Measurements from ENCODE around the gene MTA2.
A peak's percentile ranks its signal among the peaks of the same experiment; 100 is the strongest.

The MTA2 gene

DNA sequence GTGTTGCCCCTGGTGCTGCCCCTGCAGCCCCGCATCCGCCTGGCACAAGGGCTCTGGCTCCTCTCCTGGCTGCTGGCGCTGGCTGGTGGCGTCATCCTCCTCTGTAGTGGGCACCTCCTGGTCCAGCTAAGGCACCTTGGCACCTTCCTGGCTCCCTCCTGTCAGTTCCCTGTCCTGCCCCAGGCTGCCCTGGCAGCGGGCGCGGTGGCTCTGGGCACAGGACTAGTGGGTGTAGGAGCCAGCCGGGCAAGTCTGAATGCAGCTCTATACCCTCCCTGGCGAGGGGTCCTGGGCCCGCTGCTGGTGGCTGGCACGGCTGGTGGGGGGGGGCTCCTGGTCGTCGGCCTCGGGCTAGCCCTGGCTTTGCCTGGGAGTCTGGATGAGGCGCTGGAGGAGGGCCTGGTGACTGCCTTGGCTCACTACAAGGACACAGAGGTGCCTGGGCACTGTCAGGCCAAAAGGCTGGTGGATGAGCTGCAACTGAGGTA is 11.7 kb upstream of the MTA2 start:
- Histone ChIP-seq H3K4me1 (ENCODE audit: control extremely low read depth in 1 of 4, control insufficient read depth in 4 of 4, insufficient read depth in 4 of 4, low read length in 3 of 4) (peaks cover 0 to 40% (median 28%) of the 10 kb centered on the region in 4 experiments), H3K36me3 (ENCODE audit: control insufficient read depth in 4 of 4, insufficient read depth in 4 of 4, low read length in 3 of 4) (peaks cover under 1 to 54% (median 32%) of the 10 kb centered on the region in 4 experiments), H3K4me3 (ENCODE audit: control insufficient read depth in 1 of 7, extremely low read depth in 1 of 7, insufficient read depth in 4 of 7, low read depth in 2 of 7, low read length in 6 of 7) (peak overlapping the region in 2 of 7 experiments; percentile 7 to 75), H3K27me3 (replicated peaks in 2 of 5; ENCODE audit: control insufficient read depth in 4 of 5, insufficient read depth in 5 of 5, low read length in 4 of 5) (no peaks in the 10 kb centered on the region), H3K9me3 (ENCODE audit: control extremely low read depth in 1 of 5, control insufficient read depth in 4 of 5, insufficient read depth in 2 of 5, low read depth in 1 of 5, low read length in 4 of 5) (no peaks in the 10 kb centered on the region), H3K27ac (ENCODE audit: insufficient read depth in 1 of 2, low read depth in 1 of 2, low read length in 2 of 2, poor library complexity in 1 of 2, severe bottlenecking in 2 of 2) (no peak overlapping the region)
- WGBS (ENCODE audit: insufficient coverage), result 84% methylated on average over 10 of the region's 15 CpGs
- ChIA-PET CTCF (interaction anchor here (0.5 to 3.9 kb wide), 8 partner anchors 11 to 62 kb away, joined by 3 to 15 read pairs (median 3); no protein-coding TSS in a partner anchor), POLR2A (interaction anchor here (3.4 kb wide), 1 partner anchor 11 kb away, joined by 10 read pairs; the partner anchor contains the start of gene MTA2)
- no peak for DNase-seq

DNA sequence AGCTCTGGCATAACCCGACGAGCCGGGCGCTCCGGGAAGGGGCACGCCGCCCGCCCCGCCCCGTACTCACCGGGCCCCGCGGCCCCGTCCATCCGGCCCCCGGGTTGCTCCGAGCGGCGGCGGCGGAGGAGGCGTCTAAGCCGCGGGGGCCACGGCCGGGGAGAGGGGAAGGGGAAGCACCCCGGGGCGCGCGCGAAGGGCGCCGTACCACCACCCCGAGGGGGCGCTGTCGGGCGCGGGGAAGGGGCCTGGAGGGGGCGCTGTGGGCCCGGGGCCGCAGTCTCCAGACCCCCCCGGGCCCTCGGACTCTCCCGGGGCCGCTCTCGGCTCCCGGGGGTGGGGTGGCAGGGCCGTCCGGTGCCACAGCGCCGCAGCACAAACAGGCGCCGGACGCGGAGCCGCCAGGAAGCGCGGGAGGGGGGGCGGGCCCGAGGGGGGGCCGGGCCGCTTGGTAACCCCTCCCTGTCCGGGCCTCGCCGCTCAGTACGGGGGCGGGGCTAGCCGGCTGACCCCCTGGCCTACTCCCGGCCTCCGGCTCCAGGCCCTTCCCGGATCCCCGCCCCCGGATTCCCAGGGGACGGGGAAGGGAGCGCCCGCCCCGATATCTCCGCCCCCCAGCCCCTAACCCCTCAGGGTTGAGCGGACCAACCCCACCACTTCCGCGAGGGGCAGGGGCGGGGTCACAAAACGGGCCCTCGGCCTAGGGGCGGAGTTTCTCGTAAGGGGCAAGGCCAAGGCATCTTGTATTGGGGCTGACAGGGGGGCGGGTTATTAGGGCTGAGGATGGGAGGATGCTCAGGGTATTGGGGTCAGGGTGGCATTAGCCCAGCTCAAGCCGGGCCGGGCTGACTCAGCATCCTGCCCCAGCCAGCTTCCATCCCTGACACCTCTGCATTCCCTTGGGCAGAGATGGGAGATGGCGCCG is 11.0 kb upstream of the MTA2 start, which contains the start of the genes EML3 and ROM1:
Gene EML3 (minus strand): TSS at position 410 of the 925 bp plus-strand sequence. CDS start 318 bp downstream, at position 92.
Gene ROM1 (plus strand): TSS at position 892 of the 925 bp plus-strand sequence. CDS start 25 bp downstream, at position 917.
- Histone ChIP-seq H3K4me3 (ENCODE audit: control insufficient read depth in 1 of 7, extremely low read depth in 1 of 7, insufficient read depth in 4 of 7, low read depth in 2 of 7, low read length in 6 of 7) (peak within 1 kb of the TSS; percentile 52 to 94 (median 79)), H3K9me3 (ENCODE audit: control extremely low read depth in 1 of 5, control insufficient read depth in 4 of 5, insufficient read depth in 2 of 5, low read depth in 1 of 5, low read length in 4 of 5) (no peaks in the 10 kb centered on the region), H3K27ac (ENCODE audit: insufficient read depth in 1 of 2, low read depth in 1 of 2, low read length in 2 of 2, poor library complexity in 1 of 2, severe bottlenecking in 2 of 2) (peak within 1 kb of the TSS; percentile 46 to 87), H3K36me3 (ENCODE audit: control insufficient read depth in 4 of 4, insufficient read depth in 4 of 4, low read length in 3 of 4) (peaks cover 4 to 56% (median 34%) of the 10 kb centered on the region in 4 experiments), H3K4me1 (ENCODE audit: control extremely low read depth in 1 of 4, control insufficient read depth in 4 of 4, insufficient read depth in 4 of 4, low read length in 3 of 4) (peaks cover 0 to 48% (median 34%) of the 10 kb centered on the region in 4 experiments), H3K27me3 (replicated peaks in 2 of 5; ENCODE audit: control insufficient read depth in 4 of 5, insufficient read depth in 5 of 5, low read length in 4 of 5) (no peaks in the 10 kb centered on the region)
- WGBS (ENCODE audit: insufficient coverage), result 2% methylated on average over 78 of the region's 91 CpGs
- POLR2A ChIA-PET, result interaction anchor here (0.7 to 3.4 kb wide), 5 partner anchors 9 to 229 kb away, joined by 3 to 10 read pairs (median 4); partner anchors contain the start of genes B3GAT3, C11orf98, CSKMT and MTA2
- peak; percentile 88 to 95 (median 94) for DNase-seq
- CTCF ChIA-PET, result interaction anchor here (0.5 to 5.2 kb wide), 21 partner anchors 9 to 89 kb away, joined by 3 to 62 read pairs (median 4); partner anchors contain the start of genes B3GAT3, INTS5, LRRN4CL and MTA2

DNA sequence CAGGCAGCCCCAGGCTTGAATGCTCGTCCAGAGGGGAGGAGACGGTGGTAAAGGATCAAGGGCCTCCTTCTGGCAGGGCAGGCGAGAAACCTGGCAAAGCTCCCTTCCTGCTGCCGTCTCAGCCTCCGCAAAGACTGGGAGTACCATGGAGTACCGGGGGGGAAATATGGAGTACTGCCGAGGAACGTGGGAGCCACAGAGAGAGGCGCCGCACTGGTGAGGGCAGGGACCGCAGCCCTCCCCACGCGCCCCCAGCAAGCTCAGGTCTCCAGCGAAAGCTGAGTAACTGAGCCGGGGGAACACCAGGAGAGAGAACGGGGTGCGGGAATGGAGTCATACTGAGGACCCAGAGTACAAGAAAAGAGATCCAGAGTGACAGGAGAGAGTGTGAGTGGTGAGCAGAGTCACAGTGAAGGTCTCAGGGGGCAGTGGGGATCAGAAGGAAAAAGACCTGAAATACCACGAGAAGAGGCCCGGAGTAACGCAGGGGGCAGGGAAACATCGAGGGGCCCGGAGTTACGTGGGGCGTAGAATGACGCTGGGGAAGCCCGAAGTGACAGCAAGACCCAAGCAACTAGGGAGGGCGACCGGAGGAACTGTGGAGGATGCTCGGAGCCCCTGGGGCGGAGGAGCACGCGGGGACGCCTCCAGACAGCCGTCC is 10.2 kb upstream of the MTA2 start:
- no peaks in the 10 kb centered on the region for H3K27me3 ChIP-seq (replicated peaks in 2 of 5; ENCODE audit: control insufficient read depth in 4 of 5, insufficient read depth in 5 of 5, low read length in 4 of 5)
- no peaks in the 10 kb centered on the region for H3K9me3 ChIP-seq (ENCODE audit: control extremely low read depth in 1 of 5, control insufficient read depth in 4 of 5, insufficient read depth in 2 of 5, low read depth in 1 of 5, low read length in 4 of 5)
- peaks cover 4 to 54% (median 31%) of the 10 kb centered on the region in 4 experiments for H3K36me3 ChIP-seq (ENCODE audit: control insufficient read depth in 4 of 4, insufficient read depth in 4 of 4, low read length in 3 of 4)
- H3K27ac ChIP-seq (ENCODE audit: insufficient read depth in 1 of 2, low read depth in 1 of 2, low read length in 2 of 2, poor library complexity in 1 of 2, severe bottlenecking in 2 of 2), result peak overlapping the region; percentile 46 to 87
- ChIA-PET CTCF (interaction anchor here (1.0 to 5.2 kb wide), 16 partner anchors 9 to 90 kb away, joined by 3 to 62 read pairs (median 4); partner anchors contain the start of genes B3GAT3, INTS5, LRRN4CL and MTA2), POLR2A (interaction anchor here (0.7 to 3.4 kb wide), 6 partner anchors 9 to 229 kb away, joined by 3 to 10 read pairs (median 4); partner anchors contain the start of genes B3GAT3, C11orf98, CSKMT and INTS5)
- 2% methylated on average over 29 of the region's 34 CpGs for WGBS (ENCODE audit: insufficient coverage)
- peaks cover 0 to 51% (median 36%) of the 10 kb centered on the region in 4 experiments for H3K4me1 ChIP-seq (ENCODE audit: control extremely low read depth in 1 of 4, control insufficient read depth in 4 of 4, insufficient read depth in 4 of 4, low read length in 3 of 4)
- peak overlapping the region; percentile 52 to 94 (median 79) for H3K4me3 ChIP-seq (ENCODE audit: control insufficient read depth in 1 of 7, extremely low read depth in 1 of 7, insufficient read depth in 4 of 7, low read depth in 2 of 7, low read length in 6 of 7)
- peak; percentile 70 to 87 (median 83) for DNase-seq

DNA sequence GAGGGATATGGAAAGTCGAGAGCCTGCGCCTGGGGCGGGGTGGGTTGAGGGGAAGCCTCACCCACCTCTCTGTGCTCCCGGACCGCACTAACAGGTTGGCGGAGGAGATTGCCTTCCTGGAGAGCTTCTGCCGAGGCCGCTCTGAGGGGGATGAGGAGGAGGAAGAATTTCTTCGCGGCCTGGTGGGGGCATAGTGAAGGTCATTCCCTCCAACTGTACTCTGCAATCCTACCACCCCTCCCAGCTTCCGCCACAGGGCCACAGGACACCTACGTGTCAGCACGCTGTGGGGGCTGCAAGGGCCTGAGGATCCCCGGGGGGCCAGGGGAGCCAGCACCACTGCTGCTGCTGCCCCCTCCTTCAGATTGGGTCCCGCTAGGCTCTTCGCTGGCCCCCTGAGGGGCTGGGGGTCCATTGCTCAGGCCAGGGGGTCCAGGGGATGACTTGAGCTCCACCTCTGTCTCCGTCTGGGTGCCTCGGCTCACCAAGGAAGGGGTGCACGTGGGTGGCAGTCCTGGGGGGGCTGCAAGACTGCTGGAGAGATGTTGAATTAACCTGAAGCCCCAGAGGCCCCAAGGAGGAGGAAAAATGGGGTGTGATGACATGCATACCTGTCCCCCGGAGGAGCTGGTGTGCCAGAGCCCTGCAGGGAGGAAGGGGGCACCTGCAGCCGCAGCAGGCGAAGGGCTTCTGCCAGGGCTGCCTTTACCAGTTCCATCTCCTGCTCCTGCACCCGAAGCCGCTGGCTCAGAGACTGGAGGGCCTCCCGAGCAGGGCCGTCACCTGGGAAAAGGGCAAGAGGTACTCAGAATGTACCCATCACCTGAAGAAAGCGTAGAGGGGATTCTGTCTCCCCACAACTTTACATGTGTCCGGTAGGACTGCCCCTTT is 9.4 kb upstream of the MTA2 start:
- WGBS (ENCODE audit: insufficient coverage), result 84% methylated on average over 13 of the region's 28 CpGs
- Histone ChIP-seq H3K4me3 (ENCODE audit: control insufficient read depth in 1 of 7, extremely low read depth in 1 of 7, insufficient read depth in 4 of 7, low read depth in 2 of 7, low read length in 6 of 7) (peak overlapping the region; percentile 52 to 94 (median 79)), H3K27me3 (replicated peaks in 2 of 5; ENCODE audit: control insufficient read depth in 4 of 5, insufficient read depth in 5 of 5, low read length in 4 of 5) (no peaks in the 10 kb centered on the region), H3K27ac (ENCODE audit: insufficient read depth in 1 of 2, low read depth in 1 of 2, low read length in 2 of 2, poor library complexity in 1 of 2, severe bottlenecking in 2 of 2) (peak overlapping the region; percentile 46 to 87), H3K4me1 (ENCODE audit: control extremely low read depth in 1 of 4, control insufficient read depth in 4 of 4, insufficient read depth in 4 of 4, low read length in 3 of 4) (peaks cover 0 to 51% (median 36%) of the 10 kb centered on the region in 4 experiments), H3K9me3 (ENCODE audit: control extremely low read depth in 1 of 5, control insufficient read depth in 4 of 5, insufficient read depth in 2 of 5, low read depth in 1 of 5, low read length in 4 of 5) (no peaks in the 10 kb centered on the region), H3K36me3 (ENCODE audit: control insufficient read depth in 4 of 4, insufficient read depth in 4 of 4, low read length in 3 of 4) (peaks cover 4 to 51% (median 29%) of the 10 kb centered on the region in 4 experiments)
- DNase-seq, result no peak
- CTCF ChIA-PET, result interaction anchor here (0.7 to 5.2 kb wide), 16 partner anchors 9 to 101 kb away, joined by 3 to 62 read pairs (median 4); partner anchors contain the start of genes B3GAT3, C11orf98, CSKMT and INTS5
- POLR2A ChIA-PET, result interaction anchor here (0.7 to 3.4 kb wide), 5 partner anchors 9 to 54 kb away, joined by 3 to 10 read pairs (median 4); partner anchors contain the start of genes B3GAT3, C11orf98, CSKMT and INTS5

DNA sequence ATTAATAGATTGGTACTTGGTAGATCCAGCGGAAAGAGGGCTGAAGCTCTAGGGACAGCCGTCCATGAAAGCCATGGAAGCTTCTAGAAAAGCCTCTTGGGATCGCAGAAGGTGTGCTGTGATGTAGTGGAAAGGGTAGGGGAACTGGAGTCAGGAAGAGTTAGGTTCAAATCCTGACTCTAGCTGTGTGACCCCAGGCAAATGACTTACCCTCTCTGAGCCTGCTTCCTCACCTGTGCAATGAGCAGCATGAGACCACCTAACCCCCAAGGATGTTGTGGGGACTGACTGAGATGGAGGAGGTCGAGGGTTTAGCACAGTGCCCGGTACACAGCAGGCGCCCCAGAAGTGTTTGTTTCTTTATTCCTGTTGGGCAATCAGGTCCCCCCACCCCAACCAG is 8.7 kb upstream of the MTA2 start:
- ChIA-PET CTCF (interaction anchor here (0.7 to 5.2 kb wide), 9 partner anchors 11 to 108 kb away, joined by 3 to 62 read pairs (median 6); partner anchors contain the start of genes B3GAT3, C11orf98, CSKMT and TUT1), POLR2A (no interaction called here)
- Histone ChIP-seq H3K9me3 (ENCODE audit: control extremely low read depth in 1 of 5, control insufficient read depth in 4 of 5, insufficient read depth in 2 of 5, low read depth in 1 of 5, low read length in 4 of 5) (no peaks in the 10 kb centered on the region), H3K27ac (ENCODE audit: insufficient read depth in 1 of 2, low read depth in 1 of 2, low read length in 2 of 2, poor library complexity in 1 of 2, severe bottlenecking in 2 of 2) (peak overlapping the region in 1 of 2 experiments; percentile 87), H3K4me1 (ENCODE audit: control extremely low read depth in 1 of 4, control insufficient read depth in 4 of 4, insufficient read depth in 4 of 4, low read length in 3 of 4) (peaks cover 0 to 51% (median 36%) of the 10 kb centered on the region in 4 experiments), H3K36me3 (ENCODE audit: control insufficient read depth in 4 of 4, insufficient read depth in 4 of 4, low read length in 3 of 4) (peaks cover 4 to 52% (median 34%) of the 10 kb centered on the region in 4 experiments), H3K4me3 (ENCODE audit: control insufficient read depth in 1 of 7, extremely low read depth in 1 of 7, insufficient read depth in 4 of 7, low read depth in 2 of 7, low read length in 6 of 7) (no peak overlapping the region), H3K27me3 (replicated peaks in 2 of 5; ENCODE audit: control insufficient read depth in 4 of 5, insufficient read depth in 5 of 5, low read length in 4 of 5) (no peaks in the 10 kb centered on the region)
- WGBS (ENCODE audit: insufficient coverage), result 100% methylated on average over 6 of the region's 6 CpGs
- DNase-seq, result no peak

Data from common myeloid progenitor, CD34-positive (primary cell).